Nucleus accumbens (tissue), 56 donors: ENCODE results near the gene SMIM41.

Experiments
- DNase-seq, 56 donors: peaks; one replicate each; lab custom pipeline; 2025; lab: John Stamatoyannopoulos, UW

The SMIM41 gene

GRCh38 chr12:52155048-52155868, 75.8 kb downstream of the SMIM41 start:
- DNase-seq: no peak

GRCh38 chr12:52156311-52156710, 76.8 kb downstream of the SMIM41 start:
- DNase-seq: no peak

GRCh38 chr12:52156757-52157565, 77.5 kb downstream of the SMIM41 start:
- DNase-seq: peak in 50 of 56 donors; percentile 4 to 86 (median 44)

- DNase-seq: no peak
Measured at GRCh38 chr12:52157566-52158150, 78.2 kb downstream of the SMIM41 start.
